ENCODE measurements around the gene SYNPO2.

GRCh38 chr4:118999919-119000318 is 111.3 kb downstream of the SYNPO2 start:
- TF ChIP-seq CTCF (IDR thresholded peaks at IDR 0.05) (no peak), POLR2AphosphoS5 (IDR thresholded peaks at IDR 0.05; ENCODE audit: insufficient read depth in 1 of 2, low read depth in 1 of 2) (no peak)

All from vagina (tissue), 2 donors.